MM.1S (cell line): Measurements from ENCODE around the gene NPC1L1.

ENCODE experiments used
- CTCF ChIP-seq: fragments of 300-600 bp; sonication (generic); IDR thresholded peaks from 2 replicates; pipeline ENCODE4 v1.5.1; 2016; ENCODE audit warnings: antibody characterized with exemption, low read length, mixed read lengths
- EZH2 ChIP-seq: fragments of 300-600 bp; sonication (generic); optimal IDR thresholded peaks from 2 replicates; pipeline ENCODE3; 2017; ENCODE audit warnings: low read depth, mild to moderate bottlenecking, antibody characterized with exemption, low read length, mixed read lengths
- EZH2phosphoT487 ChIP-seq: fragments of 300-600 bp; sonication (generic); IDR thresholded peaks from 2 replicates; pipeline ENCODE4 v1.6.1; 2018; ENCODE audit warnings: antibody characterized with exemption, low read length

GRCh38 chr7:44568771-44569560, 27.8 kb upstream of the NPC1L1 start:
- TF ChIP-seq CTCF (no peak), EZH2phosphoT487 (no peak), EZH2 (no peak)
